HEK293T (cell line): ENCODE data around the gene MTF2.

Experiments used
- ARNT ChIP-seq: fragments of 450-650 bp; IDR thresholded peaks from 2 replicates; pipeline ENCODE4 v1.6.1; 2017; ENCODE audit warnings: mild to moderate bottlenecking
- BHLHE40 ChIP-seq: fragments of 450-650 bp; IDR thresholded peaks from 2 replicates; pipeline ENCODE4 v1.6.1; 2016; ENCODE audit warnings: mild to moderate bottlenecking, moderate library complexity, borderline replicate concordance
- ELF4 ChIP-seq: fragments of 450-650 bp; IDR thresholded peaks from 2 replicates; pipeline ENCODE4 v1.6.1; 2017; ENCODE audit warnings: antibody characterized with exemption
- FOXA1 ChIP-seq: fragments of 450-650 bp; IDR thresholded peaks from 2 replicates; pipeline ENCODE4 v1.6.1; 2016; ENCODE audit warnings: mild to moderate bottlenecking
- FOXK2 ChIP-seq: fragments of 450-650 bp; IDR thresholded peaks from 2 replicates; pipeline ENCODE4 v1.6.1; 2016; ENCODE audit warnings: mild to moderate bottlenecking
- FOXM1 ChIP-seq: fragments of 450-650 bp; IDR thresholded peaks from 2 replicates; pipeline ENCODE4 v1.6.1; 2017; ENCODE audit warnings: mild to moderate bottlenecking, borderline replicate concordance
- HDGF ChIP-seq: fragments of 450-650 bp; IDR thresholded peaks from 2 replicates; pipeline ENCODE4 v1.6.1; 2017; ENCODE audit warnings: antibody characterized with exemption, borderline replicate concordance
- LEF1 ChIP-seq: fragments of 450-650 bp; IDR thresholded peaks from 2 replicates; pipeline ENCODE4 v1.6.1; 2017; ENCODE audit warnings: mild to moderate bottlenecking, borderline replicate concordance
- NFRKB ChIP-seq: fragments of 450-650 bp; IDR thresholded peaks from 2 replicates; pipeline ENCODE4 v1.6.1; 2016; ENCODE audit warnings: mild to moderate bottlenecking, moderate library complexity
- SP1 ChIP-seq: fragments of 450-650 bp; IDR thresholded peaks from 2 replicates; pipeline ENCODE4 v1.6.1; 2017
- SUZ12 ChIP-seq: fragments of 450-650 bp; IDR thresholded peaks from 2 replicates; pipeline ENCODE4 v1.6.1; 2016; ENCODE audit warnings: mild to moderate bottlenecking
- TARDBP ChIP-seq: fragments of 450-650 bp; IDR thresholded peaks from 2 replicates; pipeline ENCODE4 v1.6.1; 2016
- ZNF384 ChIP-seq: fragments of 450-650 bp; IDR thresholded peaks from 2 replicates; pipeline ENCODE4 v1.6.1; 2016
- TF ChIP-seq, protein P1 (sequence below): fragments of 450-650 bp; IDR thresholded peaks from 2 replicates; pipeline ENCODE4 v1.6.1; 2016

DNA sequence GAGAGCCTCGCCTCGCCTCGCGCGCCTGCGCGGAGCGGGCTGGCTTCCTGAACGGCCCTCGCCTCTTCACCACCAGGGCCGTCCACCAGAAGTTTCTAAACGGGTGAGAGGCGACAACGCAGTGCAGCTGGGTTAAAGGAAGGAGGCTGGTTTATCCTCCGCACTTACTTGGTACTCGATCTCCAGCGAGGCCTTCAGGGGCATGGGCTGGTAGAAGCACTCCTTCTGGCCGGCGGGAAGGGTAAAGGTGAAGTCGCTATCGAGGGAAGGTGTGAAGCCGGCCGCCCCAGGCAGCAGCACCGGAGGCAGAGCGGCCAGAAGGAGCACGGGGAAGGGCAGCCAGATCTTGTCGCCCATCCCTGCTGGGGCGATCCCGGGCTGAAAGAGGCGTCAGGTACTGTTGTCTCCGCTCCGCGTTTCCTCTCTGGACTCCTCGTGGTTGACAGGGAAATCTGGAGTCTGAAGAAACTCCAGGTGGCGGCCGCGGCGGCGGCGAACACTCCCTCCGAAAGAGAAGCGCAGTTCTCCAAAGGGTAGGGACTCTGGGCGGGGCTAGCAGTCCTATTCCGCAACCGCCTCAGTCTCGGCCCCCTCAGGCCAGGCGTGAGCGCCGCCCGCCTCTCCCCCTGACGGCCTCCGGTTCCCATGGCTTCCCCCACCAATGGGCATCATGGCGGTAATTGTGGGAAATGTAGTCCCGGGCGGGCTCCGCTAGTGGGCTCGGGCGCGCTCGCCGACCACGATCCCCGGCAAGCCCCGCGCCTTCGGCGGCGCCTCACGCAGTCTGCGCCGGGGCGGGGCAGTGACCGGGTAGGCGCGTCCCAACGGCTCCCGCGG lies 101.0 kb downstream of the MTF2 start, which contains the start of gene TMED5:
- no peak for TF ChIP-seq ELF4
- TF ChIP-seq SUZ12: no peak
- TF ChIP-seq NFRKB: no peak
- TF ChIP-seq BHLHE40: no peak
- no peak for TF ChIP-seq HDGF
- no peak for TF ChIP-seq SP1
- TF ChIP-seq, protein P1, sequence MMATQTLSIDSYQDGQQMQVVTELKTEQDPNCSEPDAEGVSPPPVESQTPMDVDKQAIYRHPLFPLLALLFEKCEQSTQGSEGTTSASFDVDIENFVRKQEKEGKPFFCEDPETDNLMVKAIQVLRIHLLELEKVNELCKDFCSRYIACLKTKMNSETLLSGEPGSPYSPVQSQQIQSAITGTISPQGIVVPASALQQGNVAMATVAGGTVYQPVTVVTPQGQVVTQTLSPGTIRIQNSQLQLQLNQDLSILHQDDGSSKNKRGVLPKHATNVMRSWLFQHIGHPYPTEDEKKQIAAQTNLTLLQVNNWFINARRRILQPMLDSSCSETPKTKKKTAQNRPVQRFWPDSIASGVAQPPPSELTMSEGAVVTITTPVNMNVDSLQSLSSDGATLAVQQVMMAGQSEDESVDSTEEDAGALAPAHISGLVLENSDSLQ: no peak
- no peak for TF ChIP-seq TARDBP
- no peak for TF ChIP-seq FOXK2
- no peak for TF ChIP-seq FOXM1
- TF ChIP-seq ARNT: no peak
- no peak for TF ChIP-seq ZNF384
- TF ChIP-seq LEF1: no peak
- no peak for TF ChIP-seq FOXA1
